ENCODE data around the gene HID1.

- no peak for TF ChIP-seq POLR2A (IDR thresholded peaks at IDR 0.05; ENCODE audit: extremely low read depth, insufficient read length)
- TF ChIP-seq CTCF (IDR thresholded peaks at IDR 0.05; ENCODE audit: low read depth, low read length) = no peak
These were observed 28.6 kb downstream of the HID1 start for GRCh38 chr17:74943808-74944522.
